Measurements from ENCODE around the gene TMEM200B.

DNA sequence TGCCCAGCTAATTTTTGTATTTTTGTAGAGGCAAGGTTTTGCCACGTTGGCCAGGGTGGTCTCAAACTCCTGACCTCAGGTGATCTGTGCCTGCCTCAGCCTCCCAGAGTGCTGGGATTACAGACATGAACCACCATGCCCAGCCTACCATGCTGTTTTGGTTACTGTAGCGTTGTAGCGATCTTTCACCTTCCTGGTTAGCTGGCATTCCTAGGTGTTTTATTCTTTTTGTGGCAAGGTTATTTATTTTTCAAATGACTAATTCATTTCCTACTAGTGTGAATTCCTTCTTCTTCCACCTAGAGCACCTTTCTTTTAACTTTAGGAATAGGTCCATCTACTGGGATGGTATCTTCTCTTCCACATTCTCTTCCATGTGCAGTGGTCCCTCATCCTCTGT lies 29.3 kb downstream of the TMEM200B start:
- TF ChIP-seq POLR2A (IDR thresholded peaks at IDR 0.05) = no peak
- TF ChIP-seq, protein P1, sequence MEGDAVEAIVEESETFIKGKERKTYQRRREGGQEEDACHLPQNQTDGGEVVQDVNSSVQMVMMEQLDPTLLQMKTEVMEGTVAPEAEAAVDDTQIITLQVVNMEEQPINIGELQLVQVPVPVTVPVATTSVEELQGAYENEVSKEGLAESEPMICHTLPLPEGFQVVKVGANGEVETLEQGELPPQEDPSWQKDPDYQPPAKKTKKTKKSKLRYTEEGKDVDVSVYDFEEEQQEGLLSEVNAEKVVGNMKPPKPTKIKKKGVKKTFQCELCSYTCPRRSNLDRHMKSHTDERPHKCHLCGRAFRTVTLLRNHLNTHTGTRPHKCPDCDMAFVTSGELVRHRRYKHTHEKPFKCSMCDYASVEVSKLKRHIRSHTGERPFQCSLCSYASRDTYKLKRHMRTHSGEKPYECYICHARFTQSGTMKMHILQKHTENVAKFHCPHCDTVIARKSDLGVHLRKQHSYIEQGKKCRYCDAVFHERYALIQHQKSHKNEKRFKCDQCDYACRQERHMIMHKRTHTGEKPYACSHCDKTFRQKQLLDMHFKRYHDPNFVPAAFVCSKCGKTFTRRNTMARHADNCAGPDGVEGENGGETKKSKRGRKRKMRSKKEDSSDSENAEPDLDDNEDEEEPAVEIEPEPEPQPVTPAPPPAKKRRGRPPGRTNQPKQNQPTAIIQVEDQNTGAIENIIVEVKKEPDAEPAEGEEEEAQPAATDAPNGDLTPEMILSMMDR (IDR thresholded peaks at IDR 0.05) = no peak
